Caco-2 (cell line): ENCODE measurements around the gene PBX1. TPM values are rescaled to one million over a fixed set of nuclear protein-coding genes. Genes with fewer than 3 reads are reported as not detected.

Source experiments
- BruUV-seq: library from RNA; stranded (reverse); fragments of 400-500 nt; replicated peaks from 2 replicates; lab custom pipeline; 2021; lab: Mats Ljungman, UMichigan
- CTCF ChIA-PET: fragments of 300-600 bp; sonication (Branson Sonifier 250); formaldehyde crosslinking; loops from one replicate; lab custom pipeline; 2022; ENCODE audit warnings: antibody characterized with exemption; lab: Charles Lee
- POLR2A ChIA-PET: fragments of 300-600 bp; sonication (Branson Sonifier 250); formaldehyde crosslinking; loops from one replicate; lab custom pipeline; 2022; ENCODE audit warnings: antibody characterized with exemption; lab: Charles Lee
- DNase-seq, 2 experiments: peaks; one replicate each; pipeline versions ENCODE4 v3.0.0 to v3.0.0-alpha.2; 2020 to 2022
- H3K27me3 ChIP-seq: replicated peaks from 2 replicates; pipeline ENCODE4 v1.6.0; 2011; ENCODE audit warnings: low read length; ENCODE audit not compliant: control insufficient read depth, insufficient read depth
- H3K36me3 ChIP-seq: 2 replicates; pipeline ENCODE4 v1.5.1; 2011; ENCODE audit warnings: low read length; ENCODE audit not compliant: control insufficient read depth, insufficient read depth
- H3K4me1 ChIP-seq: fragments of 250-450 bp; sonication (Bioruptor Pico); 2 replicates; pipeline ENCODE4 v1.5.1; 2020; ENCODE audit warnings: mild to moderate bottlenecking
- H3K4me3 ChIP-seq: 2 replicates; pipeline ENCODE4 v1.5.1; 2011; ENCODE audit warnings: low read depth, mild to moderate bottlenecking, control low read depth, low read length
- H3K9me3 ChIP-seq: fragments of 250-450 bp; sonication (Bioruptor Pico); 2 replicates; pipeline ENCODE4 v1.5.1; 2020; ENCODE audit warnings: mild to moderate bottlenecking, moderate library complexity
- H3K27ac Mint-ChIP-seq: one replicate; pipeline ENCODE4 v1.8.0; 2022; ENCODE audit warnings: mixed read lengths; ENCODE audit not compliant: unreplicated experiment
- H3K27me3 Mint-ChIP-seq: one replicate; pipeline ENCODE4 v1.8.0; 2022; ENCODE audit warnings: mixed read lengths; ENCODE audit not compliant: insufficient read depth, unreplicated experiment
- H3K36me3 Mint-ChIP-seq: one replicate; pipeline ENCODE4 v1.8.0; 2022; ENCODE audit warnings: mild to moderate bottlenecking, mixed read lengths; ENCODE audit not compliant: insufficient read depth, unreplicated experiment
- H3K4me1 Mint-ChIP-seq: one replicate; pipeline ENCODE4 v1.8.0; 2022; ENCODE audit warnings: low read depth, mixed read lengths; ENCODE audit not compliant: unreplicated experiment
- H3K4me3 Mint-ChIP-seq: one replicate; pipeline ENCODE4 v1.8.0; 2022; ENCODE audit warnings: mild to moderate bottlenecking, moderate library complexity, mixed read lengths; ENCODE audit not compliant: unreplicated experiment
- H3K9me3 Mint-ChIP-seq: one replicate; pipeline ENCODE4 v1.8.0; 2022; ENCODE audit warnings: mixed read lengths; ENCODE audit not compliant: unreplicated experiment
- CTCF ChIP-seq, 2 experiments: fragments of 200-600 bp in 1 of 2; IDR thresholded peaks; 1 replicate in 1 of 2; 2 replicates in 1 of 2; pipeline versions ENCODE4 v1.5.1 to v1.8.0; 2011 to 2022; ENCODE audit warnings: antibody characterized with exemption in 1 of 2, control low read depth in 1 of 2, inconsistent platforms in 1 of 2, low read depth in 1 of 2, low read length in 1 of 2, mild to moderate bottlenecking in 1 of 2, moderate library complexity in 1 of 2; ENCODE audit not compliant: insufficient read depth in 1 of 2, severe bottlenecking in 1 of 2, unreplicated experiment in 1 of 2
- intact Hi-C: fragments of 100-400 bp; cut with micrococcal nuclease; formaldehyde crosslinking; loops from one replicate; pipeline ENCODE4 v1.10.0; 2022; ENCODE audit not compliant: unreplicated experiment
- total RNA-seq: library from RNA; stranded (reverse); gene quantifications from 2 replicates; pipeline ENCODE4 v1.2.3, GENCODE V29; 2022

The PBX1 gene
- total RNA-seq, 1 experiment from 2014 or later = 103 TPM

- no peak for DNase-seq
- H3K27ac Mint-ChIP-seq = no peak overlapping the region
- no peak overlapping the region for H3K4me3 Mint-ChIP-seq
- H3K9me3 ChIP-seq = no peaks in the 10 kb centered on the region
- H3K4me1 Mint-ChIP-seq = peaks cover under 1% of the 10 kb centered on the region
- H3K27me3 Mint-ChIP-seq = no peaks in the 10 kb centered on the region
- H3K4me3 ChIP-seq = no peak overlapping the region
- H3K9me3 Mint-ChIP-seq = no peaks in the 10 kb centered on the region
- no peaks in the 10 kb centered on the region for H3K36me3 ChIP-seq
- H3K27me3 ChIP-seq = no peaks in the 10 kb centered on the region
- no peak for TF ChIP-seq CTCF (IDR thresholded peaks at IDR 0.05; ENCODE audit: insufficient read depth in 1 of 2, low read depth in 1 of 2, low read length in 1 of 2, severe bottlenecking in 1 of 2, unreplicated experiment in 1 of 2)
- no TSS peak for BruUV-seq
- peaks cover 11% of the 10 kb centered on the region for H3K4me1 ChIP-seq
- intact Hi-C loops = no loop called here
- H3K36me3 Mint-ChIP-seq = no peaks in the 10 kb centered on the region
- CTCF ChIA-PET = no interaction called here
- POLR2A ChIA-PET = no interaction called here
Measured at GRCh38 chr1:164763098-164763497, 204.1 kb downstream of the PBX1 start.

GRCh38 chr1:164764333-164764732 is 205.3 kb downstream of the PBX1 start:
- intact Hi-C loops = no loop called here
- Mint-ChIP-seq H3K27ac (no peak overlapping the region), H3K36me3 (no peaks in the 10 kb centered on the region), H3K9me3 (no peaks in the 10 kb centered on the region), H3K4me1 (peaks cover 9% of the 10 kb centered on the region), H3K4me3 (no peak overlapping the region), H3K27me3 (no peaks in the 10 kb centered on the region)
- ChIA-PET CTCF (no interaction called here), POLR2A (no interaction called here)
- H3K27me3 ChIP-seq = no peaks in the 10 kb centered on the region
- H3K9me3 ChIP-seq = no peaks in the 10 kb centered on the region
- H3K4me1 ChIP-seq = peaks cover 14% of the 10 kb centered on the region
- no peak for DNase-seq
- no peak for TF ChIP-seq CTCF (IDR thresholded peaks at IDR 0.05; ENCODE audit: insufficient read depth in 1 of 2, low read depth in 1 of 2, low read length in 1 of 2, severe bottlenecking in 1 of 2, unreplicated experiment in 1 of 2)
- peaks cover 1% of the 10 kb centered on the region; the same call in 1 of the 2 replicates for H3K36me3 ChIP-seq
- no peak overlapping the region for H3K4me3 ChIP-seq
- BruUV-seq = no TSS peak

GRCh38 chr1:164765557-164765956 is 206.6 kb downstream of the PBX1 start:
- Mint-ChIP-seq H3K4me1 (peaks cover 21% of the 10 kb centered on the region), H3K27me3 (no peaks in the 10 kb centered on the region), H3K36me3 (no peaks in the 10 kb centered on the region), H3K4me3 (no peak overlapping the region), H3K9me3 (no peaks in the 10 kb centered on the region), H3K27ac (no peak overlapping the region)
- BruUV-seq = no TSS peak
- no peaks in the 10 kb centered on the region for H3K9me3 ChIP-seq
- H3K4me3 ChIP-seq = no peak overlapping the region
- CTCF ChIA-PET = no interaction called here
- H3K4me1 ChIP-seq = peaks cover 27% of the 10 kb centered on the region
- H3K36me3 ChIP-seq = peaks cover 1% of the 10 kb centered on the region; the same call in 1 of the 2 replicates
- H3K27me3 ChIP-seq = no peaks in the 10 kb centered on the region
- TF ChIP-seq CTCF (IDR thresholded peaks at IDR 0.05; ENCODE audit: insufficient read depth in 1 of 2, low read depth in 1 of 2, low read length in 1 of 2, severe bottlenecking in 1 of 2, unreplicated experiment in 1 of 2) = no peak
- POLR2A ChIA-PET = no interaction called here
- DNase-seq = no peak
- intact Hi-C loops = no loop called here
